Measurements from ENCODE around the gene MEGF10.

GRCh38 chr5:127367029-127367428 is 76.4 kb downstream of the MEGF10 start:
- TF ChIP-seq CTCF (IDR thresholded peaks at IDR 0.05) (no peak), POLR2A (IDR thresholded peaks at IDR 0.05) (no peak)
